Activated T-cell treated with anti-CD3 and anti-CD28 coated beads, Interleukin-2, amount 50 U/mL, for 72 hours (primary cell): ENCODE results near the gene FHIT. TPM values are rescaled to one million over a fixed set of nuclear protein-coding genes. Genes with fewer than 3 reads are reported as not detected.
"Not testable (repeated sequence)": the region's sequence is repeated elsewhere in the genome, so short reads cannot be mapped to it uniquely, and the experiment has no call there.

Experiments used
- ATAC-seq, 2 donors: fragments of 150-1000 bp; cut with Tn5 transposase; replicated peaks in 1 of 2; 2 replicates each; pipeline ENCODE4 v1.10.0; 2021; ENCODE audit warnings: moderate library complexity in 2 of 2, mild to moderate bottlenecking in 1 of 2
- DNase-seq, 2 donors: peaks; one replicate each; pipeline ENCODE4 v3.0.0; 2021 to 2022; ENCODE audit warnings: mixed read lengths in 1 of 2
- H3K27ac Mint-ChIP-seq: one replicate; pipeline ENCODE4 v1.8.0; 2022; ENCODE audit warnings: mild to moderate bottlenecking, moderate library complexity, mixed read lengths
- H3K27me3 Mint-ChIP-seq: one replicate; pipeline ENCODE4 v1.8.0; 2022; ENCODE audit warnings: low read depth, mixed read lengths
- H3K36me3 Mint-ChIP-seq, 2 donors: one replicate each; pipeline ENCODE4 v1.8.0; 2022; ENCODE audit warnings: mixed read lengths in 2 of 2, mild to moderate bottlenecking in 1 of 2; ENCODE audit not compliant: insufficient read depth in 2 of 2
- H3K4me1 Mint-ChIP-seq: one replicate; pipeline ENCODE4 v1.8.0; 2022; ENCODE audit warnings: low read depth, mixed read lengths
- H3K4me3 Mint-ChIP-seq, 2 donors: one replicate each; pipeline ENCODE4 v1.8.0; 2022; ENCODE audit warnings: mild to moderate bottlenecking in 2 of 2, mixed read lengths in 2 of 2, moderate library complexity in 2 of 2
- H3K9me3 Mint-ChIP-seq, 2 donors: one replicate each; pipeline ENCODE4 v1.8.0; 2022; ENCODE audit warnings: mixed read lengths in 2 of 2
- total RNA-seq, 2 donors: library from RNA; stranded (reverse); gene quantifications; one replicate each; pipeline ENCODE4 v1.2.3, GENCODE V29; 2022

Gene FHIT
- total RNA-seq, 2 donors from 2014 or later: 48.2 to 54.9 TPM

DNA sequence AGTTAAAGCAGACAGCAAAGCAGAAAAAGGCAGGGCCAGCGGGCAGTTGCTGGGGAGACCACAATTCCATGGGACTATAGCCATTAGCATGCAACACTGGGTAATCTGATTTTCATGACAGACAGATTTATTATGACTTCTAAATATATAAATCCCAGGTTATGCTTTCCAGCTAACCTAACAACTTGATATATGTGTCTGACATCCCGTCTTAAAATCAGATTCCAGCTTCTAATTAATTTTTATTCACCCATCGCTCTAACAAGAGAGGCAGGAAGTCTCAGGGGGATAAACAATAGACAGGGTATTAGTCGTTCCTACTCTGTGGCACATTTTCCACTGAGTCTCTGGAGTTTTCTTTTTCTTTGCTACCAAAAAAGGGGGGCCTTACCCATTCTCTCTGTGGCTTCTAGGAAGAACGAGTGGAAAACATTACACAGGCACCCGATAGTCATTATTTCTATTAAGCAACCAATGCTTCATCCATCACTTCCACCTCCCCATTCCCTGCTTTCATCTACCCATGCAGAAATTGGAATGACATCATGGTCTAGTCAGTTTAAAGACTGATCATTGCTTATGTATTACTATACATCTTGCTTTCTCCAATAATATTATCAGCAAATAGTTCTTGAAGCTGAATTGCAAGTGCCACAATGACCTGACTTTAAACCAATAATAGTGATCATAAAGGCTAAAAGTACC, 173.1 kb downstream of the FHIT start:
- no peak overlapping the region for H3K27ac Mint-ChIP-seq
- H3K9me3 Mint-ChIP-seq: no peaks in the 10 kb centered on the region
- H3K4me1 Mint-ChIP-seq: no peaks in the 10 kb centered on the region
- no peaks in the 10 kb centered on the region for H3K27me3 Mint-ChIP-seq
- no peaks in the 10 kb centered on the region for H3K36me3 Mint-ChIP-seq
- no peak overlapping the region for H3K4me3 Mint-ChIP-seq
- DNase-seq: no peak
- ATAC-seq: no peak

DNA sequence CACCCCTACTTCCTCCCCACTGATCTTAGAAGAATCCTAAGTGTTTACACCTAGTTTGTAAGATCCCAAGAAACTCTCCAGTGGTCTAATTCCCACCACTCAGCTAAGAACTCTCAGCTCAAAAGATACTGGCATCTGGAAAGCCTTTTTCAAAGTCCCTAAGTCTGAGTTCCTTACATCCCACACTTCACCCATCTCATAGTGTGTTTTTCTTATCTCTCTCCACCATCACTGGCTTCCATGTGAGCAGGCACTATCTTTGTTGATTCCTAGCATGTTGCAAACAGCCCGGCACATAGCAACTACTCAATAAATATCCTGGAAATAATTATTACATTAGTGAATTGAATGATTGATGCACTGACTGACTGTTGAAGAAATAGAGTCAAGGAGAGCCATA, 173.7 kb downstream of the FHIT start:
- Mint-ChIP-seq H3K9me3 (no peaks in the 10 kb centered on the region), H3K4me3 (no peak overlapping the region), H3K4me1 (no peaks in the 10 kb centered on the region), H3K36me3 (no peaks in the 10 kb centered on the region), H3K27ac (no peak overlapping the region), H3K27me3 (no peaks in the 10 kb centered on the region)
- ATAC-seq: no peak
- no peak for DNase-seq

DNA sequence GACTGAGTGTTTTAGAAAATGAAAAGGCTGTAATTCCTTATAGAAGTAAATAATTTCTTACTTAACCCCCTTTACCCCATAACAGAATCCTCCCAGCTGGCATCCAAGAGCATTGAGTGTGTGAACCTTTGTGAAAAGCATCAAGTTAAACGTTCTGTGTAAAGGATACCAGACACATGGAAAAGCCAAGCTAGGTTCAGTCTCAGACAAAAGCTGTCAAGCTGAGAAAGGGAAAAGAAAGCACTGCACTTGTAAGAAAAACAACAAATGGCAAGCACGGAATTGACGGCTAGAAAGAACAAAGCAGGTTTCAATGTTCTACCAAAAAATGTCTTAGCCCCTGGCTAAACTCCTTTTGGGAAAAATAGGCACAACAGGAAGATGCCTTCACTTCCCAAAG, 176.5 kb downstream of the FHIT start:
- H3K27me3 Mint-ChIP-seq: no peaks in the 10 kb centered on the region
- H3K36me3 Mint-ChIP-seq: no peaks in the 10 kb centered on the region
- H3K4me3 Mint-ChIP-seq: no peak overlapping the region
- H3K4me1 Mint-ChIP-seq: no peaks in the 10 kb centered on the region
- DNase-seq (no peak), ATAC-seq (no peak)
- H3K27ac Mint-ChIP-seq: no peak overlapping the region
- no peaks in the 10 kb centered on the region for H3K9me3 Mint-ChIP-seq

DNA sequence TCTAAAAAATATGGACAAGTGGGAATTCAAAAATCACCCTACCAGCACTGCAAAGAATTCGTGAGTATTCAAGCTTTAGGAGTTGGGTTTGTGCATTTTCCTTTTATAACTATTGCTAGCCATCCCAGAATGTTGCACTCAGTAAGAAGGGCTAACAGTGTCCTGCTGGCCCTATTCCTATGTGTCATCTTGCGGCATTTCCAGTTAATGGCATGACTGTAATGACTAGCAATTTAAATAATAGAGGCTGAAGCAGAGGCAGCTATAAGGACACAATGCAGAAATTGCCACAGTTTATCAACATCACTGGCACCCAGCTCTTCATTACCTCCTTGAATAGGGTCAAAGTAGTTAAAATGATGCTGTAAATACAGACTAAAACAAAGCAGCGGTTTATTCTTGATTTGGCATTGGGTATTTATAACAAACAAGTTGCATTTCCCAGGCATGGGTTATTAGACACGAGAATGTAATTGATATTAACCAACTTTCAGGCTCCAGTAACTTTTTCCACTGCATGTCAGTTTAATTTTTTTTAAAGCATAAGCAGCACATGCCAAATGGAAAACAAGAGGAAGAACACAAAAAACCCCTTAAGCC, 177.6 kb downstream of the FHIT start:
- Mint-ChIP-seq H3K4me3 (no peak overlapping the region), H3K9me3 (no peaks in the 10 kb centered on the region), H3K27ac (no peak overlapping the region), H3K4me1 (no peaks in the 10 kb centered on the region), H3K36me3 (no peaks in the 10 kb centered on the region), H3K27me3 (no peaks in the 10 kb centered on the region)
- no peak for DNase-seq
- ATAC-seq: no peak

GRCh38 chr3:61068084-61068483, 183.2 kb downstream of the FHIT start:
- Mint-ChIP-seq H3K27ac (no peak overlapping the region), H3K9me3 (peaks cover 2% of the 10 kb centered on the region in 2 donors), H3K4me3 (no peak overlapping the region), H3K4me1 (no peaks in the 10 kb centered on the region), H3K27me3 (no peaks in the 10 kb centered on the region), H3K36me3 (no peaks in the 10 kb centered on the region)
- ATAC-seq (no peak), DNase-seq (no peak)

DNA sequence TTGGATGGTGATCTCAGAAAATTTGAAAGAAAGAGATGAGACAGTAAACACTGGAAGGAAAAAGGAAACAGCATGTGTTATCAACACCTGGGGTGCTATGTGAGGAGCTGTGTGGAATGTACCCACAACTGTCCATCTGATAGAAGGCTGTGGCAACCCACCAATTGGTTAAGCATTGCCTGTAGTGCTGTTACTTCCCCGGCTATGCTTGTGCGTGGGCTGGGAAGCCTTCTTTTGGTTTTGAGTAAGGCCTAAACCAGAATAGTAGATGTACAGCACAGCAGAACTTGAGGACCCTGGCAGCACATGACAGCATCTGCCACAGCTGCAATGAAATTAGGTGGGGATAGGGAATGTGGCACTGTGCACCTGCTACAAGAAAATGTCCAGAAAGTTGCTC, 184.5 kb downstream of the FHIT start:
- no peak overlapping the region for H3K4me3 Mint-ChIP-seq
- DNase-seq: no peak
- H3K9me3 Mint-ChIP-seq: peaks cover 2% of the 10 kb centered on the region in 2 donors
- H3K27me3 Mint-ChIP-seq: no peaks in the 10 kb centered on the region
- no peaks in the 10 kb centered on the region for H3K36me3 Mint-ChIP-seq
- no peak for ATAC-seq
- no peaks in the 10 kb centered on the region for H3K4me1 Mint-ChIP-seq
- H3K27ac Mint-ChIP-seq: no peak overlapping the region

DNA sequence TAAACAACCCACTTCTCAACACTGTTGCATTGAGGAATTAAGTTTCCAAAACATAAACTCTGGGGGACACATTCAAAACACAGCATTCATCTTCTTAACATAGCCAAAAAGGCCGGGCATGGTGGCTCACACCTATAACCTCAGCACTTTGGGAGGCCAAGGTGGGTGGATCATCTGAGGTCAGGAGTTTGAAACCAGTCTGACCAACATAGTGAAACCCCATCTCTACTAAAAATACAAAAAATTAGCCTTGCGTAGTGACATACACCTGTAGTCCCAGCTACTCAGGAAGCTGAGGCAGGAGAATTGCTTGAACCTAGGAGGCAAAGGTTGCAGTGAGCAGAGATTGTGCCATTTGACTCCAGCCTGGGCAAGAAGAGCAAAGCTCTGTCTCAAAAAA, 185.0 kb downstream of the FHIT start:
- not testable (repeated sequence) for ATAC-seq, H3K27me3 Mint-ChIP-seq, H3K4me3 Mint-ChIP-seq, H3K4me1 Mint-ChIP-seq, DNase-seq, H3K27ac Mint-ChIP-seq, H3K9me3 Mint-ChIP-seq, H3K36me3 Mint-ChIP-seq

DNA sequence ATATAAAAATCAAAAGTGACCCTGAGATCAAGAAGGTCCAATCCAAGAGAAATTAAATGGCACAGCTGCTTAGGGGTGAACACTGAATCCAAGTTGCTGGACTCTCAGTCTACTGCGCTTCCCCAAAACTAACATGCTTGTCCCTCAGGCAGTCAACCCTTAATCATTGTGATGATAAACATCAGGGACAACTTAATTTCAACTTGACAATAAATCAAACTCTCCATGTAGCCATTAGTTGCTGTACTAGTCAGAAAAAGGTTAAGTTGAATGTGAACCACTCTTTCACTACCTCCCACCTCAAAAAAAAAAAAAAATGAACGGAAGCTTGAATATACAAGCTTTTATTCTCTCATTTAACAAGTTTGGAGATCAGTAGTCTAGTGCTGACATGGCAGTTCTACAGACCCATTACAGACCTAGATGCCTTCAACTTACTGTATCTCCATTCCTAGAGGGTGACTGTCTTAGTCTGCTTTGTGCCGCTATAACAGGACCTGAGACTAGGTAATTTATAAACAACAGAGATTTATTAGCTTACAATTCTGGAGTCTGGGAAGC, 185.7 kb downstream of the FHIT start:
- Mint-ChIP-seq H3K27me3 (no peaks in the 10 kb centered on the region), H3K4me1 (no peaks in the 10 kb centered on the region), H3K9me3 (peaks cover 2% of the 10 kb centered on the region in 2 donors), H3K4me3 (no peak overlapping the region), H3K36me3 (no peaks in the 10 kb centered on the region), H3K27ac (no peak overlapping the region)
- DNase-seq: no peak
- no peak for ATAC-seq

GRCh38 chr3:61061092-61061723, 190.0 kb downstream of the FHIT start:
- no peaks in the 10 kb centered on the region for H3K27me3 Mint-ChIP-seq
- ATAC-seq (no peak), DNase-seq (no peak)
- H3K4me1 Mint-ChIP-seq: no peaks in the 10 kb centered on the region
- H3K4me3 Mint-ChIP-seq: no peak overlapping the region
- no peak overlapping the region for H3K27ac Mint-ChIP-seq
- no peaks in the 10 kb centered on the region for H3K36me3 Mint-ChIP-seq
- peaks cover 2% of the 10 kb centered on the region in 2 donors for H3K9me3 Mint-ChIP-seq

- H3K27me3 Mint-ChIP-seq: no peaks in the 10 kb centered on the region
- H3K4me1 Mint-ChIP-seq: no peaks in the 10 kb centered on the region
- peaks cover 2% of the 10 kb centered on the region in 2 donors for H3K9me3 Mint-ChIP-seq
These were observed 190.8 kb downstream of the FHIT start for GRCh38 chr3:61060411-61060861.

DNA sequence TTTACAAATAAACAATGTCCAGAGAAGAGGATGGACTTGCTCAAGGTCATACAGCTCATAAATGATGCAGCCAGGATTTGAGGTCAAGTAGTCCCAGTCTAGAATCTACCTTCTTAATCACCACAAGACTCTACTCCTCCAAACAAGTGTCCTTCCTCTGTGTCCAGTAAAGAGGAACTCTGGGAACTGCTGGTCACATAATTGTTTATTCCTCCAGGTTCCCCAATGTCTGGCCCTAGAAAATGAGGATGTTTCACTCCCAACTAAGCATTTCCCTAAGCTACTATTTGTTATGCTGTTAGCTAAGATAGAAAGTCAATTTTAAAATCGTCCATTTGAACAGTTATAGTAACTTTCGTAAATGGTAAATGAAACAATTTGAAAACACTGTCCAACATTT, 192.4 kb downstream of the FHIT start:
- Mint-ChIP-seq H3K4me3 (no peak overlapping the region), H3K27ac (no peak overlapping the region), H3K4me1 (no peaks in the 10 kb centered on the region), H3K36me3 (no peaks in the 10 kb centered on the region), H3K27me3 (no peaks in the 10 kb centered on the region), H3K9me3 (peaks cover 2% of the 10 kb centered on the region in 2 donors)
- ATAC-seq: no peak
- DNase-seq: no peak

More at GRCh38 chr3:61060411-61060861, 190.8 kb downstream of the FHIT start:
- DNase-seq (no peak), ATAC-seq (no peak)
- Mint-ChIP-seq H3K36me3 (no peaks in the 10 kb centered on the region), H3K4me3 (no peak overlapping the region), H3K27ac (no peak overlapping the region)

DNA sequence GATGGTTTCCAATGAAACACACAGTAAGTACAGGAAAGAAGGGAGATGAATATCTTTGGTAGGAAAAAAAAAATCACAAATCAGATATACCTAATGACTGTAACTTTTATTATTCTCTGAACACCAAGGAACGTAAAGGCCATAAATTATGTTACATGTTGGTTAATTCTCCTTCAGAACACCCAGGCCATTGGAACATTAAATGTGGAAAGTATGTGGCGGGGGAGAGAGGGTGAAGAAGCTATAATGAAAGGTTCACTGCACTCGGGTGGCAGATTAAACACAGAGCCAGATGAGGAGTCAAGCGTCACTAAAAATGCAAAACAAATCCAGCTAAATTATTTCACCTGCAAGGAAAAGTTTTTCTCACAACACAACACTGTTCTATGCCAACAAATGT, 193.8 kb downstream of the FHIT start:
- no peaks in the 10 kb centered on the region for H3K4me1 Mint-ChIP-seq
- H3K27me3 Mint-ChIP-seq: no peaks in the 10 kb centered on the region
- no peak for ATAC-seq

GRCh38 chr3:61055447-61055846, 195.8 kb downstream of the FHIT start:
- Mint-ChIP-seq H3K9me3 (no peaks in the 10 kb centered on the region), H3K27ac (no peak overlapping the region), H3K36me3 (no peaks in the 10 kb centered on the region)

More for the DNA sequence above, 193.8 kb downstream of the FHIT start:
- DNase-seq: no peak
- H3K27ac Mint-ChIP-seq: no peak overlapping the region
- H3K36me3 Mint-ChIP-seq: no peaks in the 10 kb centered on the region
- no peaks in the 10 kb centered on the region for H3K9me3 Mint-ChIP-seq
- no peak overlapping the region for H3K4me3 Mint-ChIP-seq

More at GRCh38 chr3:61055447-61055846, 195.8 kb downstream of the FHIT start:
- Mint-ChIP-seq H3K27me3 (no peaks in the 10 kb centered on the region), H3K4me3 (no peak overlapping the region), H3K4me1 (no peaks in the 10 kb centered on the region)
- no peak for DNase-seq
- ATAC-seq: no peak
